HFFc6 (cell line): ENCODE results near the gene LRP1-AS. TPM values are rescaled to one million over a fixed set of nuclear protein-coding genes. Genes with fewer than 3 reads are reported as not detected.

Experiments used
- DNase-seq: peaks from one replicate; pipeline ENCODE4 v3.0.0-alpha.2; 2018
- H3K27ac Mint-ChIP-seq: 2 replicates; pipeline ENCODE4 v1.8.0; 2020; ENCODE audit warnings: mild to moderate bottlenecking, mixed read lengths
- H3K27me3 Mint-ChIP-seq: 2 replicates; pipeline ENCODE4 v1.8.0; 2021; ENCODE audit warnings: mild to moderate bottlenecking, moderate library complexity, mixed read lengths; ENCODE audit not compliant: insufficient read depth
- H3K36me3 Mint-ChIP-seq: 2 replicates; pipeline ENCODE4 v1.8.0; 2021; ENCODE audit warnings: low read depth, mixed read lengths
- H3K4me1 Mint-ChIP-seq: 2 replicates; pipeline ENCODE4 v1.8.0; 2020; ENCODE audit warnings: low read depth, mixed read lengths
- H3K4me3 Mint-ChIP-seq: 2 replicates; pipeline ENCODE4 v1.8.0; 2020; ENCODE audit warnings: mild to moderate bottlenecking, moderate library complexity, mixed read lengths
- H3K9me3 Mint-ChIP-seq: 2 replicates; pipeline ENCODE4 v1.8.0; 2020; ENCODE audit warnings: mild to moderate bottlenecking, mixed read lengths
- total RNA-seq, 6 experiments: library from RNA; stranded (reverse); fragmentation: NEBNext Ultra II Directional; extraction: Animal tissue kit (Norgen Biotek cat#: 25700); gene quantifications; 2 replicates in 1 of 6; 3 replicates in 5 of 6; pipeline ENCODE4 v1.2.3, GENCODE V29; 2021
- TF ChIP-seq, protein P1 (sequence below): fragments of 200-600 bp; sonication (generic); IDR thresholded peaks from 2 replicates; pipeline ENCODE4 v1.5.0; 2021; ENCODE audit warnings: antibody characterized with exemption, mild to moderate bottlenecking

LRP1-AS gene
- total RNA-seq, 6 experiments from 2014 or later: not detected

DNA sequence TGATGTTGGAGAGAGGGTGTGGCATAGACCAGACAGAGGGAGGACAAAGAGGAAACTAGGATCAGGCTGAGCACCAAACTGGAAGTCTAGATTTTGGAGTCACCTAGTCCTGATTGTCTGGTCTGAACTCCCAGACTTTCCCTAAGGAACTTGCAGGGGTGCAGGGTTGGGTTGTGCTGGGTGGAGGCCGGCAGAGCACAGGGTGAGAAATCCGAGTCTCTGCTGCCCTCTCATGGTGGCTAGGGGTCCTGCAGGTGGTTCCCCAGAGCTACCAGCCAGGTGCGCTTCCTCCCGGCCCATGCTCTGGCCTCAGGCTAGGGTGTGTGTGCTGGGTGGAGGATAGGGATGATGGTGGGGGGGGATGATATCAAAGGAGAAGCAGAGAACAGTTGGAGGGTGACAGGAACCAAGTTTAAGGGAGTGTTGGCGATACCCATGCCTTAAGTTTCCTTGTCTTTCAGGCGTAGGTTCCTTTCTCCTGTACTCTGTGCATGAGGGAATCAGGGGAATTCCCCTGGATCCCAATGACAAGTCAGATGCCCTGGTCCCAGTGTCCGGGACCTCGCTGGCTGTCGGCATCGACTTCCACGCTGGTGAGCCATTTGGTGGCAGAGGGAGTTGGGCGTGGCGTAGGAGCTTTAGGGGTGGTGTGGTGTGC is 35.6 kb upstream of the LRP1-AS start:
- Mint-ChIP-seq H3K4me1 (peaks cover 6% of the 10 kb centered on the region), H3K9me3 (no peaks in the 10 kb centered on the region), H3K36me3 (peaks cover 42% of the 10 kb centered on the region), H3K27ac (peak overlapping the region; percentile 61), H3K27me3 (peaks cover 14% of the 10 kb centered on the region), H3K4me3 (no peak overlapping the region; the same call in 1 of the 2 replicates)
- peak; percentile 50 for DNase-seq
- TF ChIP-seq, protein P1, sequence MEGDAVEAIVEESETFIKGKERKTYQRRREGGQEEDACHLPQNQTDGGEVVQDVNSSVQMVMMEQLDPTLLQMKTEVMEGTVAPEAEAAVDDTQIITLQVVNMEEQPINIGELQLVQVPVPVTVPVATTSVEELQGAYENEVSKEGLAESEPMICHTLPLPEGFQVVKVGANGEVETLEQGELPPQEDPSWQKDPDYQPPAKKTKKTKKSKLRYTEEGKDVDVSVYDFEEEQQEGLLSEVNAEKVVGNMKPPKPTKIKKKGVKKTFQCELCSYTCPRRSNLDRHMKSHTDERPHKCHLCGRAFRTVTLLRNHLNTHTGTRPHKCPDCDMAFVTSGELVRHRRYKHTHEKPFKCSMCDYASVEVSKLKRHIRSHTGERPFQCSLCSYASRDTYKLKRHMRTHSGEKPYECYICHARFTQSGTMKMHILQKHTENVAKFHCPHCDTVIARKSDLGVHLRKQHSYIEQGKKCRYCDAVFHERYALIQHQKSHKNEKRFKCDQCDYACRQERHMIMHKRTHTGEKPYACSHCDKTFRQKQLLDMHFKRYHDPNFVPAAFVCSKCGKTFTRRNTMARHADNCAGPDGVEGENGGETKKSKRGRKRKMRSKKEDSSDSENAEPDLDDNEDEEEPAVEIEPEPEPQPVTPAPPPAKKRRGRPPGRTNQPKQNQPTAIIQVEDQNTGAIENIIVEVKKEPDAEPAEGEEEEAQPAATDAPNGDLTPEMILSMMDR: peak; percentile 89

DNA sequence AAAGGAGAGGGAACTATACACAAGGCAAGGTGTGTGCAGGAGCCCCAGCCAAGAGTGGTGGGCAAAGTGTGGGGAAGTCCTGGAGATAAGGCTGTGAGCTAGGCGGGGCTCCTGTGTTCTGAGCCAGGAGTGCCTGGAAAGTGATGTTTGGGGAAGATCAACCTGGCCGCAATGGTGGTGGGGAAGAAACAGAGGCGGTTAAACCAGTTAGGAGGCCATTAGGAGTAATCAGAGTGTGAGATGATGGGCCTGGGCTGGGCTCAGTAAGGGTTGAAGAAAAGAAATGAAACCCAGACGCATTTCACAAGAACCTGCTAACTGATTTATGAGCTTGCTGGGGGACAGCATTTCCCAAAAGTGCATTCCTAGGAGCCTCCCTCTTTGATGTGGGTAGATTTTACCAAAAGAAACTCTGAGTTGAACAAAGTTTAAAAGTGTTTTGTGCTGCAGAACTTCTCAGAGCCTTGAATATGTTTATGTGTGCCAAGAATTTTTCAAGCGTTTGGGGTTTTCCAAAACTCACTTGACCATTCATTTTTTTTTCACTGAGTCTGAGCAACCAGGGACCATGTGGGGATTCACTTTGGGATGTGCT is 34.2 kb upstream of the LRP1-AS start:
- TF ChIP-seq, protein P1: no peak
- Mint-ChIP-seq H3K27me3 (peaks cover 12% of the 10 kb centered on the region), H3K4me1 (peaks cover 9% of the 10 kb centered on the region), H3K9me3 (no peaks in the 10 kb centered on the region), H3K27ac (peak overlapping the region; percentile 41), H3K36me3 (peaks cover 38% of the 10 kb centered on the region), H3K4me3 (no peak overlapping the region)
- no peak for DNase-seq

DNA sequence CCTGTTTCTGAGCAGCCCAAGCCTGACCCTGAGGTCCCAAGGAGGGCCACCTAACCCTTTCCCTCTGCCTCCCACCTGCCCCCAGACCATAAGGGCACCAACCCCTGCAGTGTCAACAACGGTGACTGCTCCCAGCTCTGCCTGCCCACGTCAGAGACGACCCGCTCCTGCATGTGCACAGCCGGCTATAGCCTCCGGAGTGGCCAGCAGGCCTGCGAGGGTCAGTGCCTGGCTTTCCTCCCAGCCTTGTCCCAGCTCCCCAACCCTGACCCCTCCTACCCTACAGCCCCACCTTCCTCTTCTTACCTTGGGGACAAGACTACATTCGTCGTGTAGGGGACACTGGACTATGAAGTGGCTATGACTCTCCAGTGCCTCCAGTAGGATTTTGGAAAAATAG is 33.7 kb upstream of the LRP1-AS start:
- Mint-ChIP-seq H3K36me3 (peaks cover 43% of the 10 kb centered on the region), H3K27me3 (peaks cover 12% of the 10 kb centered on the region), H3K27ac (peak overlapping the region; percentile 41), H3K4me3 (no peak overlapping the region), H3K4me1 (peaks cover 15% of the 10 kb centered on the region), H3K9me3 (no peaks in the 10 kb centered on the region)
- no peak for DNase-seq
- TF ChIP-seq, protein P1: no peak

DNA sequence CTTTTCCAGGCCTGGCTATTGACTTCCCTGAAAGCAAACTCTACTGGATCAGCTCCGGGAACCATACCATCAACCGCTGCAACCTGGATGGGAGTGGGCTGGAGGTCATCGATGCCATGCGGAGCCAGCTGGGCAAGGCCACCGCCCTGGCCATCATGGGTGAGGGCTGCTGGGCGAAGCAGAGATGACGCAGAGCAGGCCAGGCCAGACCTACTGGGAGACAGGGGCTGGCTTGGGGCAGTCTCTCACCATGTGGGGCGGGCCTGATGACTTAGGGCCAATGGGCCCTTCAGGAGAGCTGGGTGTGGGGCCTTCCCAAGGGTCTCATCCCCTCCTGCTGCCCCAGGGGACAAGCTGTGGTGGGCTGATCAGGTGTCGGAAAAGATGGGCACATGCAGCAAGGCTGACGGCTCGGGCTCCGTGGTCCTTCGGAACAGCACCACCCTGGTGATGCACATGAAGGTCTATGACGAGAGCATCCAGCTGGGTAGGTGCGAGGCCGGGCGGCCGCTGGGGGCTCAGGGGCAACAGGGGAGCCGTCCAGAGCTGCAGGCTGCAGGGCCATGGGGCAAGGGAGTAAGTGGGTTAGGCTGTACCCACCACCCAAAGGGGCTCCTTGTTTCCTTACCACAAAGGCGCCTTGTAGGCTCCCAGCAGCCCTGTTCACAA is 33.0 kb upstream of the LRP1-AS start:
- DNase-seq: no peak
- no peaks in the 10 kb centered on the region for H3K9me3 Mint-ChIP-seq
- peaks cover 18% of the 10 kb centered on the region for H3K27me3 Mint-ChIP-seq
- peaks cover 21% of the 10 kb centered on the region for H3K4me1 Mint-ChIP-seq
- H3K27ac Mint-ChIP-seq: no peak overlapping the region
- H3K4me3 Mint-ChIP-seq: no peak overlapping the region
- TF ChIP-seq, protein P1: no peak
- H3K36me3 Mint-ChIP-seq: peaks cover 46% of the 10 kb centered on the region

DNA sequence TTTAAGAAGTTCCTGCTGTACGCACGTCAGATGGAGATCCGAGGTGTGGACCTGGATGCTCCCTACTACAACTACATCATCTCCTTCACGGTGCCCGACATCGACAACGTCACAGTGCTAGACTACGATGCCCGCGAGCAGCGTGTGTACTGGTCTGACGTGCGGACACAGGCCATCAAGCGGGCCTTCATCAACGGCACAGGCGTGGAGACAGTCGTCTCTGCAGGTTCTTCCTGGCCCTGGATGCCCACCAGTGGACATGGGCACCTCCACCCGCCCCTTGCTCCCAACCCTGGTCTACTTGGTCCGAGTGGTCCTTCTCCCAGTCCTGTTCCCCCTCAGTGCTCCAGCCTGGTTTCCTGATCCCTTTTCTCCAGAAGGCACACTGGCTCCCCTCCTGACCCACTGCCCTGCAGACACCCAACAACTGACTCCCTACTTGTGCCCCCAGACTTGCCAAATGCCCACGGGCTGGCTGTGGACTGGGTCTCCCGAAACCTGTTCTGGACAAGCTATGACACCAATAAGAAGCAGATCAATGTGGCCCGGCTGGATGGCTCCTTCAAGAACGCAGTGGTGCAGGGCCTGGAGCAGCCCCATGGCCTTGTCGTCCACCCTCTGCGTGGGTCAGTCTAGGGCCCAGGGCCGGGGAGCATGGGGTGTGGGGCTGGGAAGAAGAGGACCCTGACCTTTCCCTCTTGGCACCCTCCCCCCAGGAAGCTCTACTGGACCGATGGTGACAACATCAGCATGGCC is 32.1 kb upstream of the LRP1-AS start:
- H3K27me3 Mint-ChIP-seq: peaks cover 21% of the 10 kb centered on the region
- H3K36me3 Mint-ChIP-seq: peaks cover 45% of the 10 kb centered on the region
- H3K4me3 Mint-ChIP-seq: no peak overlapping the region
- peak overlapping the region; percentile 54; the same call in 1 of the 2 replicates for H3K27ac Mint-ChIP-seq
- no peaks in the 10 kb centered on the region for H3K9me3 Mint-ChIP-seq
- DNase-seq: no peak
- peaks cover 22% of the 10 kb centered on the region for H3K4me1 Mint-ChIP-seq
- TF ChIP-seq, protein P1: no peak
